Effector memory CD4-positive, alpha-beta T cell (primary cell): ENCODE measurements around the gene KCNC2.
"Not testable (repeated sequence)": the region's sequence is repeated elsewhere in the genome, so short reads cannot be mapped to it uniquely, and the experiment has no call there.

Source experiments
- DNase-seq, 3 donors: peaks; one replicate each; pipeline ENCODE4 v3.0.0-alpha.2; 2020
- H3K27ac ChIP-seq: 2 replicates; pipeline ENCODE4 v1.7.0; 2013; ENCODE audit warnings: mild to moderate bottlenecking, low read length, moderate library complexity; ENCODE audit not compliant: insufficient read depth, poor library complexity, severe bottlenecking
- H3K27me3 ChIP-seq: replicated peaks from 2 replicates; pipeline ENCODE4 v1.7.0; 2013; ENCODE audit warnings: mild to moderate bottlenecking, low read length; ENCODE audit not compliant: insufficient read depth, control insufficient read depth, poor library complexity, severe bottlenecking
- H3K36me3 ChIP-seq: 2 replicates; pipeline ENCODE4 v1.7.0; 2013; ENCODE audit warnings: mild to moderate bottlenecking, low read length, moderate library complexity; ENCODE audit not compliant: control insufficient read depth, insufficient read depth
- H3K4me1 ChIP-seq: 2 replicates; pipeline ENCODE4 v1.7.0; 2013; ENCODE audit warnings: low read length, mild to moderate bottlenecking; ENCODE audit not compliant: control insufficient read depth, insufficient read depth, poor library complexity, severe bottlenecking
- H3K4me3 ChIP-seq: 2 replicates; pipeline ENCODE4 v1.7.0; 2013; ENCODE audit warnings: low read length, low read depth, mild to moderate bottlenecking; ENCODE audit not compliant: insufficient read depth, poor library complexity, severe bottlenecking
- H3K9me3 ChIP-seq: 2 replicates; pipeline ENCODE4 v1.7.0; 2013; ENCODE audit warnings: mild to moderate bottlenecking, low read length, moderate library complexity; ENCODE audit not compliant: control insufficient read depth

The KCNC2 gene

DNA sequence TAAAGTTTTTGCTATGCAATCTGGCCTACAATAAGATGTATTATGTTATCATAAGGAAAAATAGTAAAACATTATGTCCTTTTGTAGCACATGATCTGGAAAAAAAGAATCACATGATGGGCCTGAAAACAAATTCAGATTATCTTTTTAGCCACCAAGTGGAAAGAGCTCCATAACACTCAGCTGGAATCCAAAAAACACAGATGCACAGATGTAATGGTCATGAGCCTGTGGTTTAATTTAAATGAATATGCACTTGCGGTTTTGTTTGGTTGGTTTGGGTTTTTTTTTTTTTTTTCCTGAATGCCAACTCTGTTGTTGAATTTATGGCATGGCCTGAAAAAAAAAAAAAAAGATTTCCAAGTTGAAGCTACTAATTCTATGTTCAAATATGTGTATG, 4.1 kb downstream of the KCNC2 start:
- Histone ChIP-seq H3K27me3 (peaks cover 34% of the 10 kb centered on the region), H3K36me3 (no peaks in the 10 kb centered on the region), H3K4me3 (no peak overlapping the region), H3K4me1 (peaks cover 5% of the 10 kb centered on the region), H3K27ac (no peak overlapping the region), H3K9me3 (no peaks in the 10 kb centered on the region)
- DNase-seq: no peak

DNA sequence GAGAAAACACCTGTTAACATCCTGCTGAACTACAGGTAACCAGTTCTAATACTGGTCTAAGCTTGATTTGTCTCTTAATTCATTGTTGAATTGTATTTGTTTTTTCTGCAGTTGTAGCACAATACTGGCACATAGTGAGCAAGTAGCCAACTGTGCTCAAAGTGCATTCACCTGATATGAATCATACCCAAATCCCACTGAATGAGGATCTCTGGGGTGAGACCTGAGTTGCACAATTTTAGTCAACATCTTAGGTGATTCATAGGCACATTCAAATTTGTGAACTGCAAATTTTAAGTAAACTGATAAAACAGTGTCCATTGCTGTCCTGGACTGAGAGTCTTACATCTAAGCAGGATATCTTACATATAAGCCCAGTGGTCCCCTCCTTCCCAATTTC, 12.8 kb downstream of the KCNC2 start:
- Histone ChIP-seq H3K36me3 (no peaks in the 10 kb centered on the region), H3K4me3 (no peak overlapping the region), H3K27ac (no peak overlapping the region), H3K9me3 (no peaks in the 10 kb centered on the region), H3K4me1 (no peaks in the 10 kb centered on the region), H3K27me3 (no peaks in the 10 kb centered on the region)
- no peak for DNase-seq

DNA sequence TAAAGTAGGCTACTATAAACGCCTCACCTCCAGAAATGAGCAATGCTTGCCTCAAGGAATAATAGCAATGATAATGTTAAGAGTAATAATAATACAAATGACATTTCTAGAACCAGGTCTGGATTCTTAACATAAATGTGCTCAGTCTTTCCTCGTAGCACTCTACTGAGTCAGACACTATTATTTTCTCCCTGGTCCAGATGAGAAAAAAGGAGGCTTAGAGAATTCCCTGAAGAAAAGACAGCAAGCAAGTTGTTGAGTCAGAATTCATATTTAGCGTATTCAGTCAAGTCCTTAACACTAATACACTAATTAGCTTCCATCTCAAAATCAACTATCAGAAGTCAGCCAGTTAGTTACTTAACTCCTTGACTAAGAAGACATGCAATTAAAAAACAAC, 13.2 kb downstream of the KCNC2 start:
- Histone ChIP-seq H3K9me3 (no peaks in the 10 kb centered on the region), H3K36me3 (no peaks in the 10 kb centered on the region), H3K27me3 (no peaks in the 10 kb centered on the region), H3K27ac (no peak overlapping the region), H3K4me3 (no peak overlapping the region), H3K4me1 (no peaks in the 10 kb centered on the region)
- no peak for DNase-seq

DNA sequence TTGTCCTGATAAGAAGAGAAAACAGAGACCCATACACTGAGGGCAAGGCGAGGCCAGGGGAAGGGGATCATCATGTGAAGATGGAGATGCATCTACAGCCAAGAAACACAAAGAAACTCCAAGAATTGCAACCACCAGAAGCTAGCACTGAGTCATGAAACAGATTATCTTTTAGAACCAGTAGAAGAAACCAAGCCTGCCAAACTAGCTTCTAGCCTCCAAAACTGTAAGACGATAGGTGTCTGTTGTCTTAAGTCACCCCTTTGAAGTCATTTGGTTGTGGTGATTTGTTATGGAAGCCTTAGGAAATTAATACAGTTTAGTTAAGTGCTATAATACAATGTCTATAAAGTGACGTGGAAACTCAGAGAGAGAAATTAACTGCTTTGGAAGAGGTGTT, 15.4 kb downstream of the KCNC2 start:
- no peaks in the 10 kb centered on the region for H3K27me3 ChIP-seq
- H3K4me1 ChIP-seq: no peaks in the 10 kb centered on the region
- no peaks in the 10 kb centered on the region for H3K9me3 ChIP-seq
- H3K4me3 ChIP-seq: no peak overlapping the region
- no peak for DNase-seq
- no peak overlapping the region for H3K27ac ChIP-seq
- no peaks in the 10 kb centered on the region for H3K36me3 ChIP-seq

DNA sequence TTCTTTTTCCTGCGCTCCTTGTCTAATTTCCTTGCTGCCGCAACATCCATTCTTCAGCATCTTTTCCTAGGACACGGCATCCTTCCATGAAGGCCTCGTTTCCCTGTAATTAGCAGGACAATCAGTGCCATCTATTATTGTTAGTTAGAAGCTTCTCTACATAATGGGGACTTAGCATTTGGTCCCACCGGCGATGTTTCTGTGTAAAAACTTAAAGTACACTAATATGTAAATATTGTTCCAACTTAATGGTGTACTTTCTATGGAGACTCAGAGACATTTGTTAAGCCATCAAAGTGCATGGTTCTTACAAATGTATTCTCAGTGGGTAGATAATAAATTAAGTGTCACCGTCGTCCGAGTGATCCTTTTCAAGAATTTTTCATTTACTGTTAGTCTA, 17.4 kb downstream of the KCNC2 start:
- Histone ChIP-seq H3K27me3 (no peaks in the 10 kb centered on the region), H3K36me3 (no peaks in the 10 kb centered on the region), H3K4me1 (no peaks in the 10 kb centered on the region), H3K27ac (no peak overlapping the region), H3K4me3 (no peak overlapping the region), H3K9me3 (no peaks in the 10 kb centered on the region)
- no peak for DNase-seq

DNA sequence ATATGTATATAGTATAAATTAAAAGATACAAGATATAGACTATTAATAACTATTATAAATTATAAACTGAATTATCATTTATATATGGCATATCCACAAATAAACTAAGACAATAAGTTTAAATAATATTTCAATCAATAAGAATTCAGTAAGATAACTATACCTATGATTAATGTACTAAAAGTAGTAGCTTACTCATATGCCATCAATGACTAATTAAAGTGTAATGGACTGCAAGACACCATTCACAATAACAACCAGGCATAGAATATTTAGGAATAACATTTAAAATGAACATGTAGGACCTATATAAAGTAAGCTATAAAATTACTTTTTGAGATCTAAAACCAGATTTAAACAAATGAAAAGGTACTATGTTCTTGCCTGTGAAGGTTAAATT, 18.8 kb downstream of the KCNC2 start:
- no peaks in the 10 kb centered on the region for H3K4me1 ChIP-seq
- H3K4me3 ChIP-seq: no peak overlapping the region
- no peaks in the 10 kb centered on the region for H3K36me3 ChIP-seq
- DNase-seq: no peak
- H3K9me3 ChIP-seq: no peaks in the 10 kb centered on the region
- H3K27me3 ChIP-seq: no peaks in the 10 kb centered on the region
- H3K27ac ChIP-seq: no peak overlapping the region

DNA sequence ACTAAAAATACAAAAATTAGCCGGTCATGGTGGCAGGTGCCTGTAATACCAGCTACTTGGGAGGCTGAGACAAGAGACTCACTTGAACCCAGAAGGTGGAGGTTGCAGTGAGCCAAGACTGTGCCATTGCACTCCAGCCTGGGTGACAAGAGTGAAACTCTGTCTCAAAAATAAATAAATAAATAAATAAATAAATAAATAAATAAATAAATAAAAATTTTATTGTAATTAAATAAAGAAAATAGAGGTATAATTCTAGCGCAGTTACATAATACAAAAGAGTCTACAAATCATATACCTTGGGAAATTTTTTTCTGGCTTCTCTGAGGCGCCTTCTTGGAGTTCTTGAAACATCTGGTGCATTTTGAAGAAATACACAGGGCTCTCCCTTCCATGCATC, 23.8 kb downstream of the KCNC2 start:
- not testable (repeated sequence) for H3K27ac ChIP-seq

DNA sequence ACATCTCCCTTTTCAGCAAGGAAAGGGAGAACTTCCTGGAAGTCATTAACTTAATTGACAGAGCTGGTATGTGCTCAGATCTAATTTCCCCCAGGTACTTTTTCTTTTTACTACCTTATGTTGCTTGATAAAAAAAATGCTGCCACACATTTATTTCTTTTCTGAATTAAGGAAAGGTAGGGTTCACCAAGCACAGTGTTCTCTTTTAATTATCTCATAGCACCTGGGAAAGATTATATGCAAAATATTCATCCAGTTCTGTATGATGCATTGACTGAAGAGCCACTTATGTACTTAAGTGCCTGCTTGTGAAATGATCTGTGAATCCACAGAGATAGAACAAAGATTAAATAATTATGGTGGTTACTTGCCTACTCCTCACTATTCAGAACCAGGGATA, 25.1 kb downstream of the KCNC2 start:
- no peak for DNase-seq
- Histone ChIP-seq H3K27me3 (no peaks in the 10 kb centered on the region), H3K27ac (no peak overlapping the region), H3K4me3 (no peak overlapping the region), H3K36me3 (no peaks in the 10 kb centered on the region), H3K9me3 (no peaks in the 10 kb centered on the region), H3K4me1 (no peaks in the 10 kb centered on the region)

More for the DNA sequence above, 23.8 kb downstream of the KCNC2 start:
- not testable (repeated sequence) for H3K9me3 ChIP-seq, H3K4me1 ChIP-seq, H3K27me3 ChIP-seq, H3K4me3 ChIP-seq, H3K36me3 ChIP-seq, DNase-seq

DNA sequence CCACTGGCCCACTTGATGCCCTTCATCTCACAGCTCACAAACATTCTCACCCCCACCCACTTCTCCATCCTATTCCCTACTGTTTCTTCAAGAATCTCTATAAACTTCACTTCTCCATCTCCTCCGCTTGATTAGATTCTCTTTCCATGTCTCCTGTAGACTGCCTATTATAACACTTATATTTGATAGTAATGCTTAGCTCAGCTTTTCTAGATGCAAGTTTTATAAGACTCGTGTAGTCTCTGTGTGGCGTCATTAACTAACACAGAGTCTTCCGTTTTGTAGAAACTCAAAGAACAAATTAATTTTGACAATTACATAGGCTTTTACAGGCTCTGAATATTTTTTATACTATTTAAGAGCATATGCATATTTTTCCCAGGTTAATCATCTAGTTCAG, 25.7 kb downstream of the KCNC2 start:
- no peaks in the 10 kb centered on the region for H3K4me1 ChIP-seq
- no peak overlapping the region for H3K27ac ChIP-seq
- H3K27me3 ChIP-seq: no peaks in the 10 kb centered on the region
- no peaks in the 10 kb centered on the region for H3K9me3 ChIP-seq
- no peaks in the 10 kb centered on the region for H3K36me3 ChIP-seq
- no peak overlapping the region for H3K4me3 ChIP-seq
- DNase-seq: no peak

DNA sequence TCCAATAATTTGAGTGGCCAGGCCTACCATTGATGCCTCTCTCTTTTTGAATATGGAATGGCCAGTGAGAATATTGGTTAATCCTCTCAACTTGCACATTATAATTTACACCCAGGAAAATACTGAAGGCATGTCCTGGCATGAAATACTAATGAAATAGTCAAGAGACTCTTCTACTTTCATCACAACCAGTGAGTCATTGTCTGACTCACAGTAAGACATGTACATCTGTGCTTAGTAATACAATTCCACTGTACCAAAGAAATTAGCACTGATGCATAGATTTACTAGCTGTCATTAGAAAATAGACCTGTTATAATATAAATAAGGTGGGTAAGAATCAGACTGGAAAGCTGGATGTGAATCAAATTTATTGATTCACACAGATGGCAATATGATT, 31.6 kb downstream of the KCNC2 start:
- H3K27me3 ChIP-seq: no peaks in the 10 kb centered on the region
- H3K36me3 ChIP-seq: no peaks in the 10 kb centered on the region
- H3K9me3 ChIP-seq: no peaks in the 10 kb centered on the region
- no peak for DNase-seq
- H3K27ac ChIP-seq: no peak overlapping the region
- H3K4me3 ChIP-seq: no peak overlapping the region
- no peaks in the 10 kb centered on the region for H3K4me1 ChIP-seq

DNA sequence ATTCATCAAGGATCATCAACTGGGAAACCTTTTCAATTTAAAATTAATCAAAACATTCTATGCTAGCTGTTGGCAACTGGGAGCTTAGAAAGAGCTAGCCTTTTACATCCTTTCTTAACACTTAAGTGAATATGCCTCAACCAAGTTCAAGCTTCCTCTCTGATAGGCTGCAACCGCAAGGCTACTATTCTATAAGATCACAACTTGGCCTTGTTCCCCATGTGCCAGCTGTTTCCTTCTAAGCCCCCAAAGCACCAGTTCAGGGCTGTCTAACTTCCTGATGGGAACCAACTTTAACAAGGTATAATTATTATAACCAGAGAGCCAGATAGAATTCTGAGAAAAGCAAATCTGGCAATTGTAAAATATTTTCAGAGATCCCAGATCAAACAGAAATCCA, 37.0 kb downstream of the KCNC2 start:
- DNase-seq: no peak
- Histone ChIP-seq H3K4me3 (no peak overlapping the region), H3K27ac (no peak overlapping the region), H3K9me3 (no peaks in the 10 kb centered on the region), H3K4me1 (no peaks in the 10 kb centered on the region), H3K36me3 (no peaks in the 10 kb centered on the region), H3K27me3 (no peaks in the 10 kb centered on the region)
